ENCODE data around the gene KRT222. TPM values are rescaled to one million over a fixed set of nuclear protein-coding genes. Genes with fewer than 3 reads are reported as not detected.
A peak's percentile ranks its signal among the peaks of the same experiment; 100 is the strongest.

Gene KRT222
- total and polyA plus RNA-seq, 2 of the 13 experiments (the other 11 are each of a cell fraction or from before 2014, with no cell fraction given), result not detected

- TF ChIP-seq ZNF296 (CRISPR knock-in tag; conservative IDR thresholded peaks at IDR 0.05) (no peak), SKI (IDR thresholded peaks at IDR 0.05; ENCODE audit: partially characterized antibody) (no peak), ZNF720 (CRISPR knock-in tag; IDR thresholded peaks at IDR 0.05) (0 out of 2 replicates have a peak, but pooled peaks have one; percentile 43), SRY (CRISPR knock-in tag; IDR thresholded peaks at IDR 0.05) (peak; percentile 92), NR2F1 (CRISPR knock-in tag; IDR thresholded peaks at IDR 0.05) (peak in 1 of 2 experiments; percentile 14; a peak in 1 of 4 replicates), LRRFIP1 (CRISPR knock-in tag; conservative IDR thresholded peaks at IDR 0.05) (0 out of 2 replicates have a peak, but pooled peaks have one; percentile 74), HCFC1 (IDR thresholded peaks at IDR 0.05; ENCODE audit: low read depth, low read length) (peak; percentile 19; the same call in 1 of the 2 replicates), SNAPC2 (CRISPR knock-in tag; IDR thresholded peaks at IDR 0.05) (peak; percentile 33; the same call in 1 of the 2 replicates), ZNF512 (CRISPR knock-in tag; IDR thresholded peaks at IDR 0.05) (no peak), IRF1 (CRISPR knock-in tag; IDR thresholded peaks at IDR 0.05; ENCODE audit: low read depth) (no peak), MLLT10 (CRISPR knock-in tag; IDR thresholded peaks at IDR 0.05) (no peak; the same call in 1 of the 2 replicates), ZNF276 (CRISPR knock-in tag; IDR thresholded peaks at IDR 0.05; ENCODE audit: low read depth) (peak; percentile 16; the same call in 1 of the 2 replicates), ASH2L (IDR thresholded peaks at IDR 0.05; ENCODE audit: insufficient read length, low read depth, low read length) (peak; percentile 100), MTF1 (CRISPR knock-in tag; IDR thresholded peaks at IDR 0.05) (peak; percentile 20; the same call in 1 of the 2 replicates), MLXIP (CRISPR knock-in tag; IDR thresholded peaks at IDR 0.05; ENCODE audit: borderline replicate concordance) (peak; percentile 70), ZNF33B (CRISPR knock-in tag; IDR thresholded peaks at IDR 0.05) (peak; percentile 70; the same call in 1 of the 2 replicates), MED13 (CRISPR knock-in tag; IDR thresholded peaks at IDR 0.05) (peak; percentile 33; the same call in 1 of the 2 replicates), ZNF264 (CRISPR knock-in tag; IDR thresholded peaks at IDR 0.05) (peak; percentile 39), ZNF446 (CRISPR knock-in tag; IDR thresholded peaks at IDR 0.05) (0 out of 2 replicates have a peak, but pooled peaks have one; percentile 39)
Measured at GRCh38 chr17:40647624-40648383, 17.2 kb downstream of the KRT222 start, which contains the start of gene SMARCE1 (continued).

Data from HepG2 (cell line).